GM12878 (cell line): ENCODE data around the gene GRK2. TPM values are rescaled to one million over a fixed set of nuclear protein-coding genes. Genes with fewer than 3 reads are reported as not detected.

ENCODE experiments used
- ATAC-seq: fragments of 200-7000 bp; cut with Tn5 transposase; 3 replicates; pipeline ENCODE4 v1.9.1; 2020; ENCODE audit warnings: mild to moderate bottlenecking, moderate library complexity
- BruUV-seq: library from RNA; stranded (reverse); fragments of 400-500 nt; replicated peaks from 2 replicates; lab custom pipeline; 2021; lab: Mats Ljungman, UMichigan
- CTCF ChIA-PET: fragments of 300-600 bp; sonication (Branson Sonifier 250); formaldehyde crosslinking; extraction: SDS; loops from one replicate; lab custom pipeline; 2021; ENCODE audit warnings: inconsistent platforms; lab: Yijun Ruan, JAX
- POLR2A ChIA-PET: fragments of 350-600 bp; formaldehyde crosslinking; extraction: SDS; loops from one replicate; lab custom pipeline; 2021; ENCODE audit warnings: inconsistent platforms; lab: Charles Lee
- RAD21 ChIA-PET: fragments of 300-600 bp; sonication (Branson Sonifier 250); formaldehyde crosslinking; loops from one replicate; lab custom pipeline; 2023; ENCODE audit warnings: antibody characterized with exemption; ENCODE audit not compliant: unreplicated experiment; lab: Charles Lee
- SMC1A ChIA-PET: fragments of 300-600 bp; sonication (Branson Sonifier 250); formaldehyde crosslinking; loops from one replicate; lab custom pipeline; 2023; ENCODE audit not compliant: unreplicated experiment, uncharacterized antibody; lab: Charles Lee
- DNase-seq: peaks from one replicate; pipeline ENCODE4 v3.0.0-alpha.2; 2011; ENCODE audit warnings: low read depth, low spot score
- FAIRE-seq: peaks from 3 replicates; lab custom pipeline; 2011; peaks lifted over from hg19 to GRCh38; lab: Jason Lieb, UNC
- H2AFZ ChIP-seq: 2 replicates; pipeline ENCODE4 v1.6.0; 2011; ENCODE audit warnings: low read depth, low read length, control low read depth; ENCODE audit not compliant: control insufficient read depth
- H3K27ac ChIP-seq: 2 replicates; pipeline ENCODE4 v1.5.1; 2011; ENCODE audit warnings: control low read depth; ENCODE audit not compliant: control insufficient read depth, insufficient read depth
- H3K27me3 ChIP-seq, 2 experiments: replicated peaks in 1 of 2; 2 replicates each; pipeline versions ENCODE4 v1.6.0 to v1.6.1; 2011; ENCODE audit warnings: low read length in 1 of 2; ENCODE audit not compliant: control insufficient read depth in 2 of 2, insufficient read depth in 2 of 2
- H3K36me3 ChIP-seq, 2 experiments: 2 replicates each; pipeline ENCODE4 v1.5.1; 2011; ENCODE audit warnings: low read length in 1 of 2; ENCODE audit not compliant: control insufficient read depth in 2 of 2, insufficient read depth in 2 of 2
- H3K4me1 ChIP-seq: 2 replicates; pipeline ENCODE4 v1.6.1; 2011; ENCODE audit warnings: mild to moderate bottlenecking, low read length, moderate library complexity, mixed read lengths; ENCODE audit not compliant: control insufficient read depth, insufficient read depth
- H3K4me2 ChIP-seq: 2 replicates; pipeline ENCODE4 v1.6.0; 2011; ENCODE audit warnings: control low read depth; ENCODE audit not compliant: control insufficient read depth, insufficient read depth
- H3K4me3 ChIP-seq: fragments of 200-600 bp; sonication (generic); 2 replicates; pipeline ENCODE4 v1.5.1; 2016
- H3K79me2 ChIP-seq: 2 replicates; pipeline ENCODE4 v1.6.0; 2011; ENCODE audit warnings: low read length; ENCODE audit not compliant: control insufficient read depth, insufficient read depth
- H3K9ac ChIP-seq: 2 replicates; pipeline ENCODE4 v1.8.0; 2011; ENCODE audit warnings: low read length, control low read depth, mixed read lengths; ENCODE audit not compliant: control insufficient read depth, insufficient read depth
- H3K9me3 ChIP-seq: replicated peaks from 3 replicates; pipeline ENCODE4 v1.5.1; 2011; ENCODE audit warnings: mild to moderate bottlenecking, low read length; ENCODE audit not compliant: control insufficient read depth, insufficient read depth
- H4K20me1 ChIP-seq: 2 replicates; pipeline ENCODE4 v1.6.0; 2011; ENCODE audit not compliant: control insufficient read depth, insufficient read depth
- ATF7 ChIP-seq: fragments of 450-650 bp; IDR thresholded peaks from 2 replicates; pipeline ENCODE4 v1.6.1; 2016; ENCODE audit warnings: low read depth, mild to moderate bottlenecking
- BHLHE40 ChIP-seq, 2 experiments: fragments of 450-650 bp in 1 of 2; IDR thresholded peaks; 2 replicates each; pipeline ENCODE4 v1.6.1; 2011 to 2017; ENCODE audit warnings: low read depth in 2 of 2, borderline replicate concordance in 1 of 2, improper control_type of control experiment in 1 of 2, low read length in 1 of 2, mild to moderate bottlenecking in 1 of 2
- CBX3 ChIP-seq: fragments of 200-600 bp; sonication (generic); IDR thresholded peaks from 2 replicates; pipeline ENCODE4 v1.6.1; 2016; ENCODE audit warnings: low read depth, borderline replicate concordance
- CHD2 ChIP-seq: IDR thresholded peaks from 2 replicates; pipeline ENCODE4 v1.6.1; 2011; ENCODE audit warnings: low read depth, low read length, improper control_type of control experiment, borderline replicate concordance
- CHD4 ChIP-seq: fragments of 200-600 bp; sonication (generic); IDR thresholded peaks from 2 replicates; pipeline ENCODE4 v1.6.1; 2016; ENCODE audit warnings: mild to moderate bottlenecking
- DPF2 ChIP-seq: fragments of 450-650 bp; IDR thresholded peaks from 2 replicates; pipeline ENCODE4 v1.6.1; 2017; ENCODE audit warnings: mild to moderate bottlenecking
- NFIC ChIP-seq: IDR thresholded peaks from 2 replicates; pipeline ENCODE4 v1.6.1; 2012; ENCODE audit warnings: low read depth, mild to moderate bottlenecking, inconsistent platforms, low read length, moderate library complexity
- SMC3 ChIP-seq: IDR thresholded peaks from 2 replicates; pipeline ENCODE4 v1.6.1; 2011; ENCODE audit warnings: low read length, improper control_type of control experiment, borderline replicate concordance
- SUPT20H ChIP-seq: IDR thresholded peaks from 2 replicates; pipeline ENCODE4 v1.6.1; 2011; ENCODE audit warnings: low read depth, mild to moderate bottlenecking, low read length, moderate library complexity, borderline replicate concordance; ENCODE audit not compliant: control insufficient read depth
- YBX1 ChIP-seq: fragments of 450-650 bp; IDR thresholded peaks from 2 replicates; pipeline ENCODE4 v1.6.1; 2016; ENCODE audit warnings: antibody characterized with exemption
- ZBTB33 ChIP-seq: fragments of 450-650 bp; IDR thresholded peaks from 2 replicates; pipeline ENCODE4 v1.6.1; 2017; ENCODE audit warnings: mild to moderate bottlenecking
- ZNF384 ChIP-seq: IDR thresholded peaks from 2 replicates; pipeline ENCODE4 v1.6.1; 2012; ENCODE audit warnings: low read depth, mild to moderate bottlenecking, low read length, improper control_type of control experiment, borderline replicate concordance
- WGBS: methylation state at CpG from one replicate; pipeline ENCODE4 v1.1.6; 2016; ENCODE audit warnings: low lambda C conversion rate; ENCODE audit not compliant: insufficient replicate concordance, insufficient coverage; ENCODE audit errors: missing lambda C conversion rate; 5-methylcytosine and 5-hydroxymethylcytosine counted together
- in situ Hi-C: fragments of 300-500 bp; cut with MboI; formaldehyde crosslinking; loops from 9 replicates; pipeline ENCODE4 v1.14.3; 2018; ENCODE audit warnings: mixed read lengths
- intact Hi-C: fragments of 100-400 bp; cut with micrococcal nuclease; formaldehyde crosslinking; loops from one replicate; pipeline ENCODE4 v1.14.2; 2022; ENCODE audit not compliant: unreplicated experiment
- polyA plus RNA-seq, 11 experiments: library from polyadenylated mRNA; depleted of rRNA in 4 of 11; unstranded in 6 of 11; stranded (reverse) in 5 of 11; fragments of >200 nt; fragmentation: Nextera tagmentation in 4 of 11; fragmentation: Illumina TruSeq in 1 of 11; extraction: Ambion mirVana in 4 of 11; extraction: Trizol in 1 of 11; gene quantifications; 1 replicate in 1 of 11; 2 replicates in 10 of 11; pipeline versions ENCODE4 v1.2.1 to v1.2.3, GENCODE V29; 2011 to 2016; ENCODE audit warnings: inconsistent platforms in 2 of 11, missing spikeins in 2 of 11, low read depth in 1 of 11
- total RNA-seq, 4 experiments: library from RNA; depleted of rRNA in 3 of 4; stranded (reverse); fragments of >200 nt in 3 of 4; fragmentation: Illumina TruSeq in 1 of 4; extraction: Trizol in 1 of 4; gene quantifications; 2 replicates each; pipeline versions ENCODE4 v1.2.1 to v1.2.3, GENCODE V29; 2013 to 2021
- TF ChIP-seq, protein P1 (sequence below): fragments of 450-650 bp; IDR thresholded peaks from 2 replicates; pipeline ENCODE4 v1.6.1; 2017; ENCODE audit warnings: mild to moderate bottlenecking, moderate library complexity
- TF ChIP-seq, protein P2 (sequence below), 3 experiments: IDR thresholded peaks in 2 of 3; conservative IDR thresholded peaks in 1 of 3; 2 replicates each; pipeline ENCODE4 v1.5.1; 2011; ENCODE audit warnings: low read depth in 3 of 3, low read length in 3 of 3, mild to moderate bottlenecking in 3 of 3, control low read depth in 2 of 3, moderate library complexity in 2 of 3, inconsistent platforms in 1 of 3, mixed read lengths in 1 of 3; ENCODE audit not compliant: control insufficient read depth in 2 of 3, insufficient read depth in 1 of 3; ENCODE audit errors: extremely low read depth in 1 of 3
- TF ChIP-seq, protein P3 (sequence below): fragments of 450-650 bp; IDR thresholded peaks from 2 replicates; pipeline ENCODE4 v1.6.1; 2016; ENCODE audit warnings: mild to moderate bottlenecking

The GRK2 gene
- total and polyA plus RNA-seq, 10 of the 15 experiments (the other 5 are each of a cell fraction or from before 2014, with no cell fraction given), result 1.0 to 160 (median 66.1) TPM

- RAD21 ChIA-PET, result interaction anchor here (1.7 kb wide), 1 partner anchor 48 kb away, joined by 4 read pairs; no protein-coding TSS in a partner anchor
- Histone ChIP-seq H3K4me2 (no peak overlapping the region), H3K9ac (no peak overlapping the region), H2AFZ (no peak overlapping the region), H4K20me1 (no peaks in the 10 kb centered on the region), H3K79me2 (no peaks in the 10 kb centered on the region), H3K9me3 (no peaks in the 10 kb centered on the region), H3K27me3 (no peaks in the 10 kb centered on the region), H3K4me1 (no peaks in the 10 kb centered on the region), H3K4me3 (no peak overlapping the region), H3K27ac (no peak overlapping the region), H3K36me3 (no peaks in the 10 kb centered on the region)
- ATAC-seq (no peak), FAIRE-seq (no peak), DNase-seq (no peak)
- POLR2A ChIA-PET, result interaction anchor here (0.5 to 1.1 kb wide), 2 partner anchors 23 to 1022 kb away, joined by 3 to 4 read pairs; partner anchors contain the start of gene YIF1A
- 87% methylated on average over 18 of the region's 18 CpGs for WGBS
- SMC1A ChIA-PET, result no interaction called here
- CTCF ChIA-PET, result interaction anchor here (1.2 to 1.3 kb wide), 2 partner anchors 18 to 34 kb away, joined by 3 to 4 read pairs; no protein-coding TSS in a partner anchor
- in situ Hi-C loops (no loop called here), intact Hi-C loops (no loop called here)
- no TSS peak for BruUV-seq
- no peak for TF ChIP-seq ZBTB33
- no peak for TF ChIP-seq CBX3
- TF ChIP-seq CHD4, result no peak
- TF ChIP-seq, protein P1, sequence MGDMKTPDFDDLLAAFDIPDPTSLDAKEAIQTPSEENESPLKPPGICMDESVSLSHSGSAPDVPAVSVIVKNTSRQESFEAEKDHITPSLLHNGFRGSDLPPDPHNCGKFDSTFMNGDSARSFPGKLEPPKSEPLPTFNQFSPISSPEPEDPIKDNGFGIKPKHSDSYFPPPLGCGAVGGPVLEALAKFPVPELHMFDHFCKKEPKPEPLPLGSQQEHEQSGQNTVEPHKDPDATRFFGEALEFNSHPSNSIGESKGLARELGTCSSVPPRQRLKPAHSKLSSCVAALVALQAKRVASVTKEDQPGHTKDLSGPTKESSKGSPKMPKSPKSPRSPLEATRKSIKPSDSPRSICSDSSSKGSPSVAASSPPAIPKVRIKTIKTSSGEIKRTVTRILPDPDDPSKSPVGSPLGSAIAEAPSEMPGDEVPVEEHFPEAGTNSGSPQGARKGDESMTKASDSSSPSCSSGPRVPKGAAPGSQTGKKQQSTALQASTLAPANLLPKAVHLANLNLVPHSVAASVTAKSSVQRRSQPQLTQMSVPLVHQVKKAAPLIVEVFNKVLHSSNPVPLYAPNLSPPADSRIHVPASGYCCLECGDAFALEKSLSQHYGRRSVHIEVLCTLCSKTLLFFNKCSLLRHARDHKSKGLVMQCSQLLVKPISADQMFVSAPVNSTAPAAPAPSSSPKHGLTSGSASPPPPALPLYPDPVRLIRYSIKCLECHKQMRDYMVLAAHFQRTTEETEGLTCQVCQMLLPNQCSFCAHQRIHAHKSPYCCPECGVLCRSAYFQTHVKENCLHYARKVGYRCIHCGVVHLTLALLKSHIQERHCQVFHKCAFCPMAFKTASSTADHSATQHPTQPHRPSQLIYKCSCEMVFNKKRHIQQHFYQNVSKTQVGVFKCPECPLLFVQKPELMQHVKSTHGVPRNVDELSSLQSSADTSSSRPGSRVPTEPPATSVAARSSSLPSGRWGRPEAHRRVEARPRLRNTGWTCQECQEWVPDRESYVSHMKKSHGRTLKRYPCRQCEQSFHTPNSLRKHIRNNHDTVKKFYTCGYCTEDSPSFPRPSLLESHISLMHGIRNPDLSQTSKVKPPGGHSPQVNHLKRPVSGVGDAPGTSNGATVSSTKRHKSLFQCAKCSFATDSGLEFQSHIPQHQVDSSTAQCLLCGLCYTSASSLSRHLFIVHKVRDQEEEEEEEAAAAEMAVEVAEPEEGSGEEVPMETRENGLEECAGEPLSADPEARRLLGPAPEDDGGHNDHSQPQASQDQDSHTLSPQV, result no peak
- no peak for TF ChIP-seq NFIC
- no peak for TF ChIP-seq ATF7
- TF ChIP-seq SMC3, result no peak
- TF ChIP-seq SUPT20H, result no peak
- TF ChIP-seq, protein P2, sequence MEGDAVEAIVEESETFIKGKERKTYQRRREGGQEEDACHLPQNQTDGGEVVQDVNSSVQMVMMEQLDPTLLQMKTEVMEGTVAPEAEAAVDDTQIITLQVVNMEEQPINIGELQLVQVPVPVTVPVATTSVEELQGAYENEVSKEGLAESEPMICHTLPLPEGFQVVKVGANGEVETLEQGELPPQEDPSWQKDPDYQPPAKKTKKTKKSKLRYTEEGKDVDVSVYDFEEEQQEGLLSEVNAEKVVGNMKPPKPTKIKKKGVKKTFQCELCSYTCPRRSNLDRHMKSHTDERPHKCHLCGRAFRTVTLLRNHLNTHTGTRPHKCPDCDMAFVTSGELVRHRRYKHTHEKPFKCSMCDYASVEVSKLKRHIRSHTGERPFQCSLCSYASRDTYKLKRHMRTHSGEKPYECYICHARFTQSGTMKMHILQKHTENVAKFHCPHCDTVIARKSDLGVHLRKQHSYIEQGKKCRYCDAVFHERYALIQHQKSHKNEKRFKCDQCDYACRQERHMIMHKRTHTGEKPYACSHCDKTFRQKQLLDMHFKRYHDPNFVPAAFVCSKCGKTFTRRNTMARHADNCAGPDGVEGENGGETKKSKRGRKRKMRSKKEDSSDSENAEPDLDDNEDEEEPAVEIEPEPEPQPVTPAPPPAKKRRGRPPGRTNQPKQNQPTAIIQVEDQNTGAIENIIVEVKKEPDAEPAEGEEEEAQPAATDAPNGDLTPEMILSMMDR (IDR thresholded peaks at IDR 0.05 in 2 of 3, conservative IDR thresholded peaks at IDR 0.05 in 1 of 3; ENCODE audit: control insufficient read depth in 2 of 3, extremely low read depth in 1 of 3, insufficient read depth in 1 of 3, low read depth in 3 of 3, low read length in 3 of 3), result no peak
- no peak for TF ChIP-seq ZNF384
- TF ChIP-seq BHLHE40 (IDR thresholded peaks at IDR 0.05; ENCODE audit: borderline replicate concordance in 1 of 2, low read depth in 2 of 2, low read length in 1 of 2), result no peak
- TF ChIP-seq DPF2, result no peak
- no peak for TF ChIP-seq CHD2
- TF ChIP-seq YBX1, result no peak
- TF ChIP-seq, protein P3, sequence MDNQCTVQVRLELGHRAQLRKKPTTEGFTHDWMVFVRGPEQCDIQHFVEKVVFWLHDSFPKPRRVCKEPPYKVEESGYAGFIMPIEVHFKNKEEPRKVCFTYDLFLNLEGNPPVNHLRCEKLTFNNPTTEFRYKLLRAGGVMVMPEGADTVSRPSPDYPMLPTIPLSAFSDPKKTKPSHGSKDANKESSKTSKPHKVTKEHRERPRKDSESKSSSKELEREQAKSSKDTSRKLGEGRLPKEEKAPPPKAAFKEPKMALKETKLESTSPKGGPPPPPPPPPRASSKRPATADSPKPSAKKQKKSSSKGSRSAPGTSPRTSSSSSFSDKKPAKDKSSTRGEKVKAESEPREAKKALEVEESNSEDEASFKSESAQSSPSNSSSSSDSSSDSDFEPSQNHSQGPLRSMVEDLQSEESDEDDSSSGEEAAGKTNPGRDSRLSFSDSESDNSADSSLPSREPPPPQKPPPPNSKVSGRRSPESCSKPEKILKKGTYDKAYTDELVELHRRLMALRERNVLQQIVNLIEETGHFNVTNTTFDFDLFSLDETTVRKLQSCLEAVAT, result no peak
Measured at GRCh38 chr11:67311051-67311555, 44.8 kb downstream of the GRK2 start.
